K562 (cell line): ENCODE results near the gene HUS1. TPM values are rescaled to one million over a fixed set of nuclear protein-coding genes. Genes with fewer than 3 reads are reported as not detected.

Experiments
- ATAC-seq: fragments of 200-7000 bp; cut with Tn5 transposase; 3 replicates; pipeline ENCODE4 v1.9.1; 2020; ENCODE audit warnings: moderate library complexity
- BruUV-seq: library from RNA; stranded (reverse); fragments of 400-500 nt; replicated peaks from 2 replicates; lab custom pipeline; 2021; lab: Mats Ljungman, UMichigan
- CTCF ChIA-PET: fragments of 300-600 bp; formaldehyde crosslinking; extraction: SDS; loops from one replicate; lab custom pipeline; 2021; ENCODE audit warnings: low intra/inter-chr PET ratio; lab: Yijun Ruan, JAX
- POLR2A ChIA-PET: fragments of 300-600, 350-650 bp; sonication (Branson Sonifier 250); formaldehyde crosslinking; extraction: SDS; loops from one replicate; lab custom pipeline; 2021; ENCODE audit warnings: antibody characterized with exemption, inconsistent platforms; lab: Yijun Ruan, JAX
- DNase-seq, 4 experiments: peaks; one replicate each; pipeline versions ENCODE4 v3.0.0 to v3.0.0-alpha.2; 2011 to 2018; ENCODE audit warnings: low spot score in 3 of 4, mixed read lengths in 3 of 4; ENCODE audit errors: extremely low read depth in 1 of 4
- FAIRE-seq: peaks from 2 replicates; lab custom pipeline; 2011; peaks lifted over from hg19 to GRCh38; lab: Jason Lieb, UNC
- H2AFZ ChIP-seq: 2 replicates; pipeline ENCODE4 v1.6.0; 2011; ENCODE audit warnings: low read depth, low read length, control low read depth, inconsistent platforms
- H3K27ac ChIP-seq: fragments of 200-600 bp; 3 replicates; pipeline ENCODE4 v1.8.0; 2011; ENCODE audit warnings: low read depth, mild to moderate bottlenecking, control low read depth, inconsistent platforms, low read length, moderate library complexity, mixed read lengths; ENCODE audit errors: extremely low read depth
- H3K27me3 ChIP-seq, 2 experiments: fragments of 300-600 bp in 1 of 2; 2 replicates in 1 of 2; 3 replicates in 1 of 2; pipeline versions ENCODE4 v1.6.0 to v1.8.0; 2011; ENCODE audit warnings: inconsistent platforms in 2 of 2, low read length in 2 of 2, mild to moderate bottlenecking in 1 of 2, mixed read lengths in 1 of 2, moderate library complexity in 1 of 2; ENCODE audit not compliant: control insufficient read depth in 2 of 2, insufficient read depth in 2 of 2
- H3K36me3 ChIP-seq: fragments of 300-600 bp; 3 replicates; pipeline ENCODE4 v1.8.0; 2011; ENCODE audit warnings: mild to moderate bottlenecking, low read length, inconsistent platforms; ENCODE audit not compliant: control insufficient read depth, insufficient read depth
- H3K4me1 ChIP-seq, 2 experiments: fragments of 200-600 bp in 1 of 2; replicated peaks in 1 of 2; 2 replicates in 1 of 2; 3 replicates in 1 of 2; pipeline versions ENCODE4 v1.5.1 to v1.8.0; 2011; ENCODE audit warnings: inconsistent platforms in 2 of 2, low read length in 2 of 2, mild to moderate bottlenecking in 1 of 2, mixed read lengths in 1 of 2, moderate library complexity in 1 of 2; ENCODE audit not compliant: control insufficient read depth in 2 of 2, insufficient read depth in 2 of 2
- H3K4me2 ChIP-seq: 2 replicates; pipeline ENCODE4 v1.6.1; 2011; ENCODE audit warnings: low read length, control low read depth, inconsistent platforms, mixed read lengths; ENCODE audit not compliant: insufficient read depth
- H3K4me3 ChIP-seq: fragments of 200-600 bp; sonication (generic), shearing (Covaris generic); 2 replicates; pipeline ENCODE4 v1.5.1; 2016; ENCODE audit warnings: control low read depth, inconsistent platforms
- H3K79me2 ChIP-seq: fragments of 200-600 bp; 3 replicates; pipeline ENCODE4 v1.8.0; 2011; ENCODE audit warnings: low read length, inconsistent platforms; ENCODE audit not compliant: control insufficient read depth, insufficient read depth
- H3K9ac ChIP-seq, 2 experiments: 2 replicates each; pipeline versions ENCODE4 v1.6.0 to v1.6.1; 2011; ENCODE audit warnings: low read depth in 2 of 2, low read length in 2 of 2, control low read depth in 1 of 2, inconsistent platforms in 1 of 2, mild to moderate bottlenecking in 1 of 2, mixed read lengths in 1 of 2; ENCODE audit not compliant: insufficient read depth in 1 of 2
- H3K9me1 ChIP-seq: one replicate; pipeline ENCODE4 v1.6.0; 2011; ENCODE audit warnings: inconsistent platforms, mild to moderate bottlenecking, low read length, moderate library complexity; ENCODE audit not compliant: control insufficient read depth, insufficient read depth
- H3K9me3 ChIP-seq: replicated peaks from 2 replicates; pipeline ENCODE4 v1.5.1; 2011; ENCODE audit warnings: low read depth, low read length, inconsistent platforms; ENCODE audit not compliant: control insufficient read depth, insufficient read depth
- H4K20me1 ChIP-seq: replicated peaks from 2 replicates; pipeline ENCODE4 v1.6.1; 2011; ENCODE audit warnings: low read length, inconsistent platforms, mixed read lengths; ENCODE audit not compliant: control insufficient read depth, insufficient read depth
- AFF1 ChIP-seq, 2 experiments: fragments of 450-650 bp; IDR thresholded peaks; 2 replicates each; pipeline ENCODE4 v1.6.1; 2018; ENCODE audit warnings: mild to moderate bottlenecking in 2 of 2, low read depth in 1 of 2; ENCODE audit not compliant: partially characterized antibody in 2 of 2
- ATF3 ChIP-seq, 2 experiments: fragments of 450-650 bp in 1 of 2; sonication (generic) in 1 of 2; formaldehyde crosslinking in 1 of 2; IDR thresholded peaks in 1 of 2; conservative IDR thresholded peaks in 1 of 2; 2 replicates each; pipeline versions ENCODE4 v1.6.1 to v1.8.1; 2016 to 2023; ENCODE audit warnings: mild to moderate bottlenecking in 2 of 2, moderate library complexity in 2 of 2, inconsistent platforms in 1 of 2, missing genetic modification reagents in 1 of 2
- EGR1 ChIP-seq: fragments of 450-650 bp; conservative IDR thresholded peaks from 2 replicates; pipeline ENCODE4 v1.6.1; 2017; ENCODE audit warnings: mild to moderate bottlenecking
- FOSL1 ChIP-seq: fragments of 200-800 bp; sonication (Bioruptor generic); conservative IDR thresholded peaks from 2 replicates; pipeline ENCODE4 v1.6.1; 2016; ENCODE audit warnings: missing genetic modification characterization, missing compliant biosample characterization
- KDM5B ChIP-seq: fragments of 200-600 bp; sonication (generic); IDR thresholded peaks from 2 replicates; pipeline ENCODE4 v1.6.1; 2012; ENCODE audit warnings: low read depth, mild to moderate bottlenecking, moderate library complexity, low read length, control low read depth, inconsistent platforms; ENCODE audit not compliant: insufficient replicate concordance
- ZNF282 ChIP-seq: sonication (generic); formaldehyde crosslinking; IDR thresholded peaks from 2 replicates; pipeline ENCODE4 v1.8.1; 2023; ENCODE audit warnings: missing genetic modification reagents
- ZNF76 ChIP-seq: fragments of 250-450 bp; sonication (Bioruptor Pico); IDR thresholded peaks from 2 replicates; pipeline ENCODE4 v1.4.0; 2020; ENCODE audit warnings: mild to moderate bottlenecking, moderate library complexity, borderline replicate concordance
- whole genome bisulfite sequencing: fragments of 100-300 bp; shearing (Covaris generic); methylation state at CpG from one replicate; pipeline ENCODE4 v1.1.6; 2016; ENCODE audit warnings: low coverage, mixed read lengths; ENCODE audit not compliant: insufficient coverage; ENCODE audit errors: missing lambda C conversion rate; 5-methylcytosine and 5-hydroxymethylcytosine counted together
- in situ Hi-C: fragments of 300-500 bp; cut with MboI; formaldehyde crosslinking; loops from 4 replicates; pipeline ENCODE4 v1.15.0; 2018; ENCODE audit warnings: inconsistent platforms, mixed read lengths
- intact Hi-C: fragments of 100-400 bp; cut with micrococcal nuclease; formaldehyde crosslinking; loops from 2 replicates; pipeline ENCODE4 v1.14.2; 2022
- polyA plus RNA-seq, 8 experiments: library from polyadenylated mRNA; depleted of rRNA in 4 of 8; stranded (reverse) in 5 of 8; unstranded in 3 of 8; fragments of >200 nt; fragmentation: Nextera tagmentation in 2 of 8; fragmentation: Illumina TruSeq in 1 of 8; extraction: Ambion mirVana in 2 of 8; extraction: Trizol in 1 of 8; gene quantifications; 2 replicates each; pipeline versions ENCODE4 v1.2.1 to v1.2.3, GENCODE V29; 2011 to 2014; ENCODE audit warnings: inconsistent platforms in 1 of 8, missing spikeins in 1 of 8
- total RNA-seq, 7 experiments: library from RNA; depleted of rRNA in 6 of 7; stranded (reverse); fragments of >200 nt in 6 of 7; fragmentation: Illumina TruSeq in 2 of 7; extraction: Trizol in 2 of 7; gene quantifications; 2 replicates each; pipeline versions ENCODE4 v1.2.1 to v1.2.3, GENCODE V29; 2011 to 2021; ENCODE audit warnings: low replicate concordance in 1 of 7

Gene HUS1
- total and polyA plus RNA-seq, 9 of the 15 experiments (the other 6 are each of a cell fraction or from before 2014, with no cell fraction given): 11.5 to 27.0 (median 16.5) TPM

GRCh38 chr7:47942132-47942531 is 37.3 kb downstream of the HUS1 start:
- no peaks in the 10 kb centered on the region for H3K79me2 ChIP-seq
- CTCF ChIA-PET: no interaction called here
- DNase-seq (no peak), FAIRE-seq (no peak), ATAC-seq (no peak)
- no peak overlapping the region for H3K27ac ChIP-seq
- POLR2A ChIA-PET: interaction anchor here (0.6 kb wide), 1 partner anchor 9 kb away, joined by 4 read pairs; no protein-coding TSS in a partner anchor
- intact Hi-C loops: no loop called here
- peaks cover 1 to 31% of the 10 kb centered on the region in 2 experiments; a peak in 4 of 5 replicates for H3K27me3 ChIP-seq
- no peak overlapping the region for H3K4me3 ChIP-seq
- H3K9me1 ChIP-seq: no peaks in the 10 kb centered on the region
- H3K36me3 ChIP-seq: no peaks in the 10 kb centered on the region
- in situ Hi-C loops: loop anchor here (5.0 kb wide), 1 partner anchor 170 kb away; no protein-coding TSS in a partner anchor
- no TSS peak for BruUV-seq
- no peaks in the 10 kb centered on the region for H3K9me3 ChIP-seq
- no peak overlapping the region for H2AFZ ChIP-seq
- H3K4me1 ChIP-seq: no peaks in the 10 kb centered on the region; a peak in 1 of 5 replicates
- WGBS: 7% methylated on average over 7 of the region's 10 CpGs
- H4K20me1 ChIP-seq: no peaks in the 10 kb centered on the region; the same call in none of the 2 replicates
- no peak for TF ChIP-seq ZNF76 (CRISPR knock-in tag)
- no peak overlapping the region for H3K9ac ChIP-seq
- no peak overlapping the region for H3K4me2 ChIP-seq

- no TSS peak for BruUV-seq
- CTCF ChIA-PET: no interaction called here
- H3K27me3 ChIP-seq: peaks cover 2 to 27% of the 10 kb centered on the region in 2 experiments; a peak in 4 of 5 replicates
- no peaks in the 10 kb centered on the region for H3K79me2 ChIP-seq
- H3K9ac ChIP-seq: no peak overlapping the region
- no peaks in the 10 kb centered on the region for H3K9me3 ChIP-seq
- no peaks in the 10 kb centered on the region; a peak in 1 of 5 replicates for H3K4me1 ChIP-seq
- TF ChIP-seq KDM5B: no peak
- no peak for TF ChIP-seq AFF1 (IDR thresholded peaks at IDR 0.05; ENCODE audit: low read depth in 1 of 2, partially characterized antibody in 2 of 2)
- peak; percentile 92 for TF ChIP-seq FOSL1 (tag)
- peak; percentile 37; the same call in 1 of the 2 replicates for TF ChIP-seq ATF3 (IDR thresholded peaks at IDR 0.05)
- no peak for TF ChIP-seq ATF3 (CRISPR knock-in tag; conservative IDR thresholded peaks at IDR 0.05)
- TF ChIP-seq ZNF282 (CRISPR knock-in tag): no peak
- TF ChIP-seq EGR1: 0 out of 2 replicates have a peak, but pooled peaks have one; percentile 6
- TF ChIP-seq, all 486 proteins: peak for 3
- intact Hi-C loops (no loop called here), in situ Hi-C loops (loop anchor here (5.0 kb wide), 1 partner anchor 171 kb away; no protein-coding TSS in a partner anchor)
- Histone ChIP-seq H2AFZ (no peak overlapping the region), H4K20me1 (no peaks in the 10 kb centered on the region; the same call in none of the 2 replicates), H3K27ac (no peak overlapping the region), H3K36me3 (no peaks in the 10 kb centered on the region), H3K4me2 (no peak overlapping the region), H3K9me1 (no peaks in the 10 kb centered on the region), H3K4me3 (no peak overlapping the region)
- POLR2A ChIA-PET: no interaction called here
- DNase-seq (no peak), ATAC-seq (no peak), FAIRE-seq (no peak)
- WGBS: 7% methylated on average over 8 of the region's 9 CpGs
Observed at GRCh38 chr7:47941136-47941844, 38.1 kb downstream of the HUS1 start.
